B cell (primary cell): ENCODE data around the gene AZI2. TPM values are rescaled to one million over a fixed set of nuclear protein-coding genes. Genes with fewer than 3 reads are reported as not detected.

Experiments
- ATAC-seq: fragments of 200-7000 bp; cut with Tn5 transposase; one replicate; pipeline ENCODE4 v1.10.0; 2021; ENCODE audit warnings: low read depth, mild to moderate bottlenecking, moderate number of reproducible peaks, moderate library complexity
- CTCF ChIA-PET: fragments of 350-600 bp; sonication (Branson Sonifier 250); formaldehyde crosslinking; loops from one replicate; lab custom pipeline; 2021; ENCODE audit warnings: antibody characterized with exemption, inconsistent platforms; lab: Charles Lee
- POLR2A ChIA-PET: fragments of 350-600 bp; sonication (Branson Sonifier 250); formaldehyde crosslinking; loops from one replicate; lab custom pipeline; 2021; ENCODE audit warnings: antibody characterized with exemption; lab: Charles Lee
- DNase-seq: peaks from one replicate; pipeline ENCODE4 v3.0.0; 2013
- H2AFZ ChIP-seq: 2 replicates; pipeline ENCODE4 v1.6.1; 2012; ENCODE audit warnings: mild to moderate bottlenecking, low read depth, low read length; ENCODE audit not compliant: insufficient read depth, poor library complexity, severe bottlenecking
- H3K27ac ChIP-seq, 2 donors: 1 replicate in 1 of 2; 2 replicates in 1 of 2; pipeline ENCODE4 v1.5.1; 2012 to 2013; ENCODE audit warnings: low read length in 2 of 2, mild to moderate bottlenecking in 2 of 2, moderate library complexity in 1 of 2
- H3K27me3 ChIP-seq, 4 experiments: fragments of 200-600 bp in 1 of 4; sonication (generic) in 1 of 4; replicated peaks in 1 of 4; 1 replicate in 2 of 4; 2 replicates in 2 of 4; pipeline versions ENCODE4 v1.6.1 to v1.7.0; 2013 to 2016; ENCODE audit warnings: low read length in 3 of 4, mild to moderate bottlenecking in 2 of 4, mixed read lengths in 1 of 4, moderate library complexity in 1 of 4; ENCODE audit not compliant: insufficient read depth in 4 of 4, control insufficient read depth in 3 of 4; ENCODE audit errors: control extremely low read depth in 1 of 4
- H3K36me3 ChIP-seq, 2 experiments: replicated peaks in 1 of 2; 1 replicate in 1 of 2; 2 replicates in 1 of 2; pipeline versions ENCODE4 v1.6.1 to v1.7.1; 2013; ENCODE audit warnings: low read length in 1 of 2; ENCODE audit not compliant: insufficient read depth in 2 of 2, control insufficient read depth in 1 of 2; ENCODE audit errors: control extremely low read depth in 1 of 2, extremely low read depth in 1 of 2
- H3K4me1 ChIP-seq, 2 donors: fragments of 200-600 bp in 1 of 2; sonication (generic) in 1 of 2; 1 replicate in 1 of 2; 2 replicates in 1 of 2; pipeline versions ENCODE4 v1.5.1 to v1.6.1; 2013 to 2017; ENCODE audit warnings: low read length in 2 of 2; ENCODE audit not compliant: control insufficient read depth in 2 of 2, insufficient read depth in 2 of 2
- H3K4me2 ChIP-seq: replicated peaks from 2 replicates; pipeline ENCODE3; 2012; ENCODE audit warnings: mild to moderate bottlenecking, low read depth, low read length; ENCODE audit not compliant: poor library complexity, severe bottlenecking
- H3K4me3 ChIP-seq, 5 experiments: fragments of 200-600 bp in 1 of 5; sonication (generic) in 1 of 5; 1 replicate in 3 of 5; 2 replicates in 2 of 5; pipeline versions ENCODE4 v1.5.1 to v1.7.0; 2011 to 2016; ENCODE audit warnings: low read length in 4 of 5, mild to moderate bottlenecking in 4 of 5, low read depth in 2 of 5, control low read depth in 1 of 5, moderate library complexity in 1 of 5; ENCODE audit not compliant: insufficient read depth in 1 of 5; ENCODE audit errors: control extremely low read depth in 1 of 5, extremely low read depth in 1 of 5
- H3K79me2 ChIP-seq: fragments of 200-600 bp; sonication (generic); one replicate; pipeline ENCODE4 v1.6.0; 2016; ENCODE audit warnings: low read length; ENCODE audit not compliant: control insufficient read depth, insufficient read depth
- H3K9ac ChIP-seq: fragments of 200-600 bp; sonication (generic); 2 replicates; pipeline ENCODE4 v1.6.1; 2017; ENCODE audit warnings: mild to moderate bottlenecking, low read length, moderate library complexity
- H3K9me3 ChIP-seq, 3 donors: one replicate each; pipeline versions ENCODE4 v1.6.1 to v1.7.1; 2013; ENCODE audit warnings: low read length in 2 of 3; ENCODE audit not compliant: control insufficient read depth in 2 of 3, insufficient read depth in 1 of 3; ENCODE audit errors: control extremely low read depth in 1 of 3
- H4K20me1 ChIP-seq: 2 replicates; pipeline ENCODE4 v1.6.0; 2012; ENCODE audit warnings: mild to moderate bottlenecking, low read length; ENCODE audit not compliant: insufficient read depth, control insufficient read depth, poor library complexity, severe bottlenecking
- H3K27ac Mint-ChIP-seq: one replicate; pipeline ENCODE4 v1.8.0; 2021; ENCODE audit warnings: mixed read lengths
- H3K27me3 Mint-ChIP-seq: one replicate; pipeline ENCODE4 v1.8.0; 2021; ENCODE audit warnings: mixed read lengths
- H3K4me1 Mint-ChIP-seq: one replicate; pipeline ENCODE4 v1.8.0; 2021; ENCODE audit warnings: mixed read lengths
- H3K4me3 Mint-ChIP-seq: one replicate; pipeline ENCODE4 v1.8.0; 2021; ENCODE audit warnings: mixed read lengths
- H3K9me3 Mint-ChIP-seq: one replicate; pipeline ENCODE4 v1.8.0; 2022; ENCODE audit warnings: mixed read lengths; ENCODE audit not compliant: insufficient read depth
- EZH2 ChIP-seq: IDR thresholded peaks from 2 replicates; pipeline ENCODE4 v1.6.1; 2012; ENCODE audit warnings: borderline replicate concordance, low read depth, mild to moderate bottlenecking, moderate library complexity, low read length; ENCODE audit not compliant: insufficient read depth, poor library complexity, severe bottlenecking
- WGBS: methylation state at CpG from one replicate; pipeline ENCODE4 v1.1.5; 2013; ENCODE audit warnings: missing lambda C conversion rate; ENCODE audit not compliant: insufficient coverage; 5-methylcytosine and 5-hydroxymethylcytosine counted together
- intact Hi-C: fragments of 100-400 bp; cut with micrococcal nuclease; formaldehyde crosslinking; loops from one replicate; pipeline ENCODE4 v1.10.0; 2022
- polyA plus RNA-seq: library from polyadenylated mRNA; depleted of rRNA; stranded (reverse); fragments of >200 nt; gene quantifications from 2 replicates; pipeline ENCODE4 v1.2.3, GENCODE V29; 2012
- total RNA-seq, 2 donors: library from RNA; stranded (reverse); fragments of 120-200 nt in 1 of 2; gene quantifications; 1 replicate in 1 of 2; 2 replicates in 1 of 2; pipeline versions ENCODE4 v1.2.3 to v1.2.4, GENCODE V29; 2013 to 2022
- TF ChIP-seq, protein P1 (sequence below): fragments of 200-600 bp; IDR thresholded peaks from one replicate; pipeline ENCODE4 v1.8.0; 2022; ENCODE audit warnings: antibody characterized with exemption, mild to moderate bottlenecking

Gene AZI2
- total and polyA plus RNA-seq, 2 donors (not counting 1 experiment from before 2014, with no cell fraction given), result 7.1 to 21.1 TPM

DNA sequence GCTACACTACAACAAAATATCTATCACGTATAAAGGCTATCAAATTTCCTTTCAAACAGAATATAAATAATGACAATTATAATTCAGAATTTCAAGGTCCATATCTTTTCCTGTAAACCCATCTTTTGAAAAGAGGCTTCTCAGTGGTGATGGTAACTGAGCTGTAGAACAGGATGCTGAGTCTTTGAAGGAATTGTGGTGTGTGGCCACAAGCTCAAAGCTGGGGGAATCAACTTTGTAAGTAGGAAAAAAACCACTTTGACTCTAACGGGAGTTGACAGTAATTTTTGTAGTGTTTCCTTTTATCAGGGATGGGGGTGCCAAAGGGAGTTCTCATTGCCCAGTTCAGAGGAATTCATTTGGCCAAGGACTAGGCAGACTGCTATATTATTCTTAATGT, 13.4 kb downstream of the AZI2 start:
- no peak overlapping the region for H3K27ac Mint-ChIP-seq
- TF ChIP-seq, protein P1, sequence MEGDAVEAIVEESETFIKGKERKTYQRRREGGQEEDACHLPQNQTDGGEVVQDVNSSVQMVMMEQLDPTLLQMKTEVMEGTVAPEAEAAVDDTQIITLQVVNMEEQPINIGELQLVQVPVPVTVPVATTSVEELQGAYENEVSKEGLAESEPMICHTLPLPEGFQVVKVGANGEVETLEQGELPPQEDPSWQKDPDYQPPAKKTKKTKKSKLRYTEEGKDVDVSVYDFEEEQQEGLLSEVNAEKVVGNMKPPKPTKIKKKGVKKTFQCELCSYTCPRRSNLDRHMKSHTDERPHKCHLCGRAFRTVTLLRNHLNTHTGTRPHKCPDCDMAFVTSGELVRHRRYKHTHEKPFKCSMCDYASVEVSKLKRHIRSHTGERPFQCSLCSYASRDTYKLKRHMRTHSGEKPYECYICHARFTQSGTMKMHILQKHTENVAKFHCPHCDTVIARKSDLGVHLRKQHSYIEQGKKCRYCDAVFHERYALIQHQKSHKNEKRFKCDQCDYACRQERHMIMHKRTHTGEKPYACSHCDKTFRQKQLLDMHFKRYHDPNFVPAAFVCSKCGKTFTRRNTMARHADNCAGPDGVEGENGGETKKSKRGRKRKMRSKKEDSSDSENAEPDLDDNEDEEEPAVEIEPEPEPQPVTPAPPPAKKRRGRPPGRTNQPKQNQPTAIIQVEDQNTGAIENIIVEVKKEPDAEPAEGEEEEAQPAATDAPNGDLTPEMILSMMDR, result no peak
- TF ChIP-seq EZH2, result no peak
- H2AFZ ChIP-seq, result no peak overlapping the region
- no peak overlapping the region for H3K9ac ChIP-seq
- no peak overlapping the region for H3K4me2 ChIP-seq
- intact Hi-C loops, result no loop called here
- no peaks in the 10 kb centered on the region for H3K9me3 Mint-ChIP-seq
- DNase-seq (no peak), ATAC-seq (no peak)
- H3K4me1 ChIP-seq, result no peaks in the 10 kb centered on the region
- no peaks in the 10 kb centered on the region for H3K4me1 Mint-ChIP-seq
- ChIA-PET POLR2A (no interaction called here), CTCF (interaction anchor here (0.6 to 2.6 kb wide), 5 partner anchors 8 to 623 kb away, joined by 3 to 14 read pairs (median 5); no protein-coding TSS in a partner anchor)
- no peak overlapping the region for H3K4me3 Mint-ChIP-seq
- H3K27ac ChIP-seq, result no peak overlapping the region
- H3K36me3 ChIP-seq, result no peaks in the 10 kb centered on the region
- no peaks in the 10 kb centered on the region for H3K79me2 ChIP-seq
- WGBS, result 83% methylated on average over 1 of the region's 2 CpGs
- no peaks in the 10 kb centered on the region for H4K20me1 ChIP-seq
- H3K27me3 ChIP-seq, result no peaks in the 10 kb centered on the region
- H3K4me3 ChIP-seq, result no peak overlapping the region
- H3K27me3 Mint-ChIP-seq, result no peaks in the 10 kb centered on the region
- no peaks in the 10 kb centered on the region for H3K9me3 ChIP-seq

DNA sequence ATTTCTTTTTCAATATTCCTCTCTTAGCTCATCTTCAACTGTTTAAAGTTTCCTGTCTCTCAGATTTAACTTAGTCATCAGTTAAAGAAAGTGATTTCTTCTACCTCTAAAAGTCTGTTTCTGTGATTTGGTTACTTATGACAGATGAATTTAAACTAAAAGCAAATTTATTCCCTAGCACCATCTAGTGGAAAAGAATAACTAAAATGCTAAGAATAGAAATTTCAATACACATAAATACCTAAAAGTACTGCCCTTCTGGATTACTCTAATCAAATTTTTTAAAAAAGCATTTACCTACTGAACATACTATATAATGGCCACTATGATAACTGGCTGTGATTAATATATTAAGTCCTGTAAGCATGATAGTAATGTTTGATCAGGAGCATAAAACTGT, 14.1 kb downstream of the AZI2 start:
- H3K4me1 ChIP-seq, result no peaks in the 10 kb centered on the region
- DNase-seq (no peak), ATAC-seq (no peak)
- H3K27me3 ChIP-seq, result no peaks in the 10 kb centered on the region
- no peak overlapping the region for H3K27ac ChIP-seq
- no peak overlapping the region for H3K4me2 ChIP-seq
- H3K79me2 ChIP-seq, result no peaks in the 10 kb centered on the region
- TF ChIP-seq, protein P1, result no peak
- TF ChIP-seq EZH2, result no peak
- no peak overlapping the region for H3K9ac ChIP-seq
- no peak overlapping the region for H3K4me3 ChIP-seq
- no peaks in the 10 kb centered on the region for H3K36me3 ChIP-seq
- H3K9me3 ChIP-seq, result no peaks in the 10 kb centered on the region
- no peaks in the 10 kb centered on the region for H4K20me1 ChIP-seq
- CTCF ChIA-PET, result interaction anchor here (1.4 to 2.6 kb wide), 3 partner anchors 8 to 622 kb away, joined by 5 to 14 read pairs (median 6); no protein-coding TSS in a partner anchor
- H3K9me3 Mint-ChIP-seq, result no peaks in the 10 kb centered on the region
- no peaks in the 10 kb centered on the region for H3K4me1 Mint-ChIP-seq
- H2AFZ ChIP-seq, result no peak overlapping the region
- H3K4me3 Mint-ChIP-seq, result no peak overlapping the region
- no peak overlapping the region for H3K27ac Mint-ChIP-seq
- H3K27me3 Mint-ChIP-seq, result no peaks in the 10 kb centered on the region
- POLR2A ChIA-PET, result no interaction called here
- intact Hi-C loops, result no loop called here
